Right lobe of liver (tissue), 6 donors: ENCODE measurements around the gene R3HCC1L. TPM values are rescaled to one million over a fixed set of nuclear protein-coding genes. Genes with fewer than 3 reads are reported as not detected.

Experiments used
- ATAC-seq, 4 donors: fragments of 200-7000 bp; cut with Tn5 transposase; one replicate each; pipeline ENCODE4 v1.9.1; 2020; ENCODE audit warnings: mild to moderate bottlenecking in 4 of 4, moderate library complexity in 4 of 4
- DNase-seq, 3 donors: peaks; one replicate each; pipeline ENCODE4 v3.0.0-alpha.2; 2020
- H3K27ac ChIP-seq, 3 donors: fragments of 200-600 bp; one replicate each; pipeline ENCODE4 v1.8.0; 2022
- H3K27me3 ChIP-seq, 2 donors: fragments of 200-600 bp; one replicate each; pipeline ENCODE4 v1.8.0; 2022
- H3K36me3 ChIP-seq, 4 donors: fragments of 200-600 bp; sonication (generic) in 1 of 4; one replicate each; pipeline versions ENCODE4 v1.5.1 to v1.8.0; 2017 to 2022; ENCODE audit warnings: control low read depth in 1 of 4
- H3K4me1 ChIP-seq, 4 donors: fragments of 200-600 bp; sonication (generic) in 1 of 4; one replicate each; pipeline versions ENCODE4 v1.5.1 to v1.8.0; 2017 to 2022; ENCODE audit warnings: control low read depth in 1 of 4
- H3K4me3 ChIP-seq, 3 donors: fragments of 200-600 bp; one replicate each; pipeline ENCODE4 v1.8.0; 2022
- H3K9me3 ChIP-seq, 4 donors: fragments of 200-600 bp; sonication (generic) in 1 of 4; one replicate each; pipeline versions ENCODE4 v1.5.1 to v1.8.0; 2017 to 2022; ENCODE audit warnings: control low read depth in 1 of 4
- POLR2A ChIP-seq: fragments of 450-650 bp; IDR thresholded peaks from one replicate; pipeline ENCODE4 v1.6.1; 2017; ENCODE audit warnings: antibody characterized with exemption, mild to moderate bottlenecking
- WGBS: methylation state at CpG from one replicate; pipeline ENCODE4 v1.1.6; 2018; ENCODE audit warnings: low coverage, low lambda C conversion rate; ENCODE audit not compliant: insufficient coverage; ENCODE audit errors: missing lambda C conversion rate; 5-methylcytosine and 5-hydroxymethylcytosine counted together
- intact Hi-C, 2 donors: fragments of 100-400 bp; cut with DNase I; formaldehyde crosslinking; loops; one replicate each; pipeline versions ENCODE4 v1.11.2 to v1.14.1; 2022
- total RNA-seq, 6 experiments: library from RNA; depleted of rRNA in 2 of 6; stranded (reverse); fragments of >200 nt in 2 of 6; fragmentation: NEBNext Ultra II Directional in 3 of 6; extraction: Animal tissue kit (Norgen Biotek cat#: 25700) in 3 of 6; gene quantifications; one replicate each; pipeline versions ENCODE4 v1.1.0 to v1.2.4, GENCODE V29; 2016 to 2023
- TF ChIP-seq, protein P1 (sequence below), 4 donors: fragments of 200-600 bp in 3 of 4; fragments of 450-650 bp in 1 of 4; IDR thresholded peaks; one replicate each; pipeline versions ENCODE4 v1.5.1 to v1.8.0; 2016 to 2022; ENCODE audit warnings: antibody characterized with exemption in 4 of 4, mild to moderate bottlenecking in 2 of 4
- donor health status: DM: no; HTN: yes; CAD: no.
- donor health status: DM: no; HTN: no; CAD: no.
- donor health status: DM: no; HTN: no; CAD: no.
- donor health status: DM: no; HTN: yes; CAD: no.
- donor health status: DM: no; HTN: yes; CAD: no.

Gene R3HCC1L
- total RNA-seq, 6 experiments from 2014 or later: 5.0 to 6.5 (median 5.5) TPM

DNA sequence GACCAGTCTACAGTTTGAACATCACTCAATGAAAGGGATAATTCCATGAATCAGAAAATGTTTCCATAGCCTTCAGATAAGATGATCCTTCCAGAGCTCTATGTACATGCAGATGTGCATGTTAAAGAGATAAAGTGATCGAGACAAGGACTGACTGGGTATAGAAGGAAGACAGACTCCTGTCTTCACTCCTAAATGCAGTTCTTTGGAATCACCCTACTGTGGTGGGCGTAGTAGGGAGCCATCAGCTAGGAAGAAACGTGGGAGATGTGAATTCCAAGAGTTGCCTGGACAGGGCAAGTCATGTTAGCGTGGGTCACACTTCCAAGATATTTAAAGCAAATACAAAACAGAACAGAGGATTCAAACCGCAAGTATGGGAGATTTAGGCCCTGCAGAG is 109.7 kb downstream of the R3HCC1L start:
- Histone ChIP-seq H3K4me1 (peaks cover 0 to 5% (median 0%) of the 10 kb centered on the region in 4 donors), H3K27me3 (no peaks in the 10 kb centered on the region), H3K27ac (no peak overlapping the region), H3K4me3 (no peak overlapping the region), H3K9me3 (no peaks in the 10 kb centered on the region), H3K36me3 (peaks cover 0 to 23% (median 7%) of the 10 kb centered on the region in 4 donors)
- WGBS: 93% methylated on average over 5 of the region's 5 CpGs
- TF ChIP-seq POLR2A: no peak
- TF ChIP-seq, protein P1, sequence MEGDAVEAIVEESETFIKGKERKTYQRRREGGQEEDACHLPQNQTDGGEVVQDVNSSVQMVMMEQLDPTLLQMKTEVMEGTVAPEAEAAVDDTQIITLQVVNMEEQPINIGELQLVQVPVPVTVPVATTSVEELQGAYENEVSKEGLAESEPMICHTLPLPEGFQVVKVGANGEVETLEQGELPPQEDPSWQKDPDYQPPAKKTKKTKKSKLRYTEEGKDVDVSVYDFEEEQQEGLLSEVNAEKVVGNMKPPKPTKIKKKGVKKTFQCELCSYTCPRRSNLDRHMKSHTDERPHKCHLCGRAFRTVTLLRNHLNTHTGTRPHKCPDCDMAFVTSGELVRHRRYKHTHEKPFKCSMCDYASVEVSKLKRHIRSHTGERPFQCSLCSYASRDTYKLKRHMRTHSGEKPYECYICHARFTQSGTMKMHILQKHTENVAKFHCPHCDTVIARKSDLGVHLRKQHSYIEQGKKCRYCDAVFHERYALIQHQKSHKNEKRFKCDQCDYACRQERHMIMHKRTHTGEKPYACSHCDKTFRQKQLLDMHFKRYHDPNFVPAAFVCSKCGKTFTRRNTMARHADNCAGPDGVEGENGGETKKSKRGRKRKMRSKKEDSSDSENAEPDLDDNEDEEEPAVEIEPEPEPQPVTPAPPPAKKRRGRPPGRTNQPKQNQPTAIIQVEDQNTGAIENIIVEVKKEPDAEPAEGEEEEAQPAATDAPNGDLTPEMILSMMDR (IDR thresholded peaks at IDR 0.05): no peak
- DNase-seq (no peak), ATAC-seq (no peak)
- intact Hi-C loops: no loop called here

DNA sequence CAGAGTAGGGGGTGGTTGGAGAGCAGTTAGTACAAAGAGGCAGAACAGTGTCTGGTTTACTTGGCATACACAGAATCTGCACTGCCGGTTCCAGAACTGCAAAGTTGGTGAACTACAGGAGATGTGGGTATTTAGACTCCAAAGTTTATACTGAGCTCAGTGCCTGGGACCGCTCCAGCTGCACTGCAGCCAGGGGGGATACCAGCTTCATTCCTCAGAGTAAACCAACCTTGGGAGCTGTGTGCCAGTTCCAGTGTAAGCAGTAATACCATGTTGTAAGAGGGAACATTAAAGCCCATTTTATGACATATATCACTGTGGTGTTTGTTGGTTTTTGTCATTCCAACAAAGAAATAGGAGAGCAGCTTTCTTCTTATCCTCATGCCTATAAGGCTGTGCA is 110.1 kb downstream of the R3HCC1L start:
- no peak for TF ChIP-seq POLR2A
- TF ChIP-seq, protein P1 (IDR thresholded peaks at IDR 0.05): no peak
- Histone ChIP-seq H3K27ac (no peak overlapping the region), H3K9me3 (no peaks in the 10 kb centered on the region), H3K4me3 (no peak overlapping the region), H3K4me1 (peaks cover 0 to 10% (median 0%) of the 10 kb centered on the region in 4 donors), H3K36me3 (peaks cover 0 to 20% (median 7%) of the 10 kb centered on the region in 4 donors), H3K27me3 (no peaks in the 10 kb centered on the region)
- no peak for ATAC-seq
- WGBS: 100% methylated on average over 1 of the region's 2 CpGs
- no peak for DNase-seq
- intact Hi-C loops: no loop called here

DNA sequence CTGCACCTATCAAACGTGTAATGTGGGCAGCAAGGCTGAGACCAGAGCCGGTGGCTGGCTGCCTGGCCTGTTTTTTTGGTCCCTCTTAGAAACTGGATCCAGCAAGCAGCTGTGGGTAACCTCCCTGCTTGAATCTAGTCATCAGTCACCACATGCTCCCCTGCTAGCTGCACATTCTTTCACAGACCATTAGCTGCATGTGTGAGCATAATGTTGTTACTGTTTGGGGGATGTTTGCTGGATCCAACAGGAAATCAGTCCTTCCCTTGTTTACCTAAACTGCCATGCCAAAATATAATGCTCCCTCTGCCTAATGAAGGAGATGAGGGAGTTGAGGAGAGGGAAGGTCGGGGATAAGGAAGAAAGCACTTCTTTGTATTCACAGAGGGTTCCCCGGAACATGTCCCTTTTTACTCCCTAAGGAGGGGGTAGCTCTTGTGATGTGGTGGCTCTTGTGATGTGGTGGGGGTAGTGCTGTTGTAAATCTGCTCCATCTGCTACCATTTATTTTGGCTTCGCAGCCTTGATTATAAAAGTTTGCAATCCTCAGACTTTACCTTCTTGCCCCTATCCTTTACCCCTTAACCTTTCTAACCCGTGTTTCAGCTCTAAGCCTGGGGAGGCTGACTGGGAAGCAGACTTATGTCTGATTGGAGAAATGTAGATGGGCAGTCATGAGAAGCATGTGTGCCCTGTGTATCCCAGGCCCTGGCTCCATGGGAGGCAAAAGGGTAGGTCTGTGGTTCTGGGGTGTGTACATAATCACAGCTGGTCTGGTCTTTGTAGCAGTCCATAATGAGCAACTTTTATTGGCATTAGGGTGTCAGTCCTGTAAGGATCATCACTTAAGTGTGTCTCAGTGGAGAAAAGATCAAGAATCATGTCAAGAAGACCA is 112.7 kb downstream of the R3HCC1L start:
- no peak for DNase-seq
- H3K27ac ChIP-seq: no peak overlapping the region
- intact Hi-C loops: no loop called here

DNA sequence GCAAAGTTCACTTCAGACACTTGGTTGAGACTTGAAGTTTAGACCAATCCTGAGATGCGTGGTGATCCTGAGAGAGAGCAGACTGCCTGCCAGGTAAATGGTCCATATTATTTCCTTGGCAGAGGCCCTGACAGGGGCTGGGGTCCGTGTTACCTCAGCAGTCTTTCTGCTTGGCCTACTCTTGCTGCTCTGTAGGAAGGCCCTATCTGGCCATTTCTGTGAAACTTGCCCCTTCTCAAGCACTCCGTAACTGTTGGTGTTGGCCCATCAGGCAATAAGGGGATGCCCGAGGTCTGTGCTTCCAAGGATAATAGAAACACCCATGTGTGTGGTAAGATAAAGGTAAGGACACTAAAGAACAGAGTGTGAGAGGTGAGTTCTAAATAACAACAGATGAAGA is 113.6 kb downstream of the R3HCC1L start:
- H3K4me3 ChIP-seq: no peak overlapping the region
- 100% methylated on average over 2 of the region's 4 CpGs for WGBS
- DNase-seq: no peak
- H3K4me1 ChIP-seq: peaks cover 0 to 10% (median 0%) of the 10 kb centered on the region in 4 donors
- ATAC-seq: no peak
- no peaks in the 10 kb centered on the region for H3K9me3 ChIP-seq
- H3K27me3 ChIP-seq: no peaks in the 10 kb centered on the region
- H3K27ac ChIP-seq: no peak overlapping the region
- TF ChIP-seq POLR2A: no peak
- TF ChIP-seq, protein P1 (IDR thresholded peaks at IDR 0.05): no peak
- peaks cover 0 to 18% (median 7%) of the 10 kb centered on the region in 4 donors for H3K36me3 ChIP-seq
- intact Hi-C loops: no loop called here

More for the DNA sequence above, 112.7 kb downstream of the R3HCC1L start:
- no peak for TF ChIP-seq POLR2A
- TF ChIP-seq, protein P1 (IDR thresholded peaks at IDR 0.05): no peak
- WGBS: 73% methylated on average over 5 of the region's 6 CpGs
- Histone ChIP-seq H3K4me1 (peaks cover 0 to 10% (median 0%) of the 10 kb centered on the region in 4 donors), H3K27me3 (no peaks in the 10 kb centered on the region), H3K9me3 (no peaks in the 10 kb centered on the region), H3K4me3 (no peak overlapping the region), H3K36me3 (peaks cover 0 to 18% (median 7%) of the 10 kb centered on the region in 4 donors)
- ATAC-seq: no peak
